ENCODE data around the gene PHACTR1.
"Not testable (repeated sequence)": the region's sequence is repeated elsewhere in the genome, so short reads cannot be mapped to it uniquely, and the experiment has no call there.

The PHACTR1 gene

DNA sequence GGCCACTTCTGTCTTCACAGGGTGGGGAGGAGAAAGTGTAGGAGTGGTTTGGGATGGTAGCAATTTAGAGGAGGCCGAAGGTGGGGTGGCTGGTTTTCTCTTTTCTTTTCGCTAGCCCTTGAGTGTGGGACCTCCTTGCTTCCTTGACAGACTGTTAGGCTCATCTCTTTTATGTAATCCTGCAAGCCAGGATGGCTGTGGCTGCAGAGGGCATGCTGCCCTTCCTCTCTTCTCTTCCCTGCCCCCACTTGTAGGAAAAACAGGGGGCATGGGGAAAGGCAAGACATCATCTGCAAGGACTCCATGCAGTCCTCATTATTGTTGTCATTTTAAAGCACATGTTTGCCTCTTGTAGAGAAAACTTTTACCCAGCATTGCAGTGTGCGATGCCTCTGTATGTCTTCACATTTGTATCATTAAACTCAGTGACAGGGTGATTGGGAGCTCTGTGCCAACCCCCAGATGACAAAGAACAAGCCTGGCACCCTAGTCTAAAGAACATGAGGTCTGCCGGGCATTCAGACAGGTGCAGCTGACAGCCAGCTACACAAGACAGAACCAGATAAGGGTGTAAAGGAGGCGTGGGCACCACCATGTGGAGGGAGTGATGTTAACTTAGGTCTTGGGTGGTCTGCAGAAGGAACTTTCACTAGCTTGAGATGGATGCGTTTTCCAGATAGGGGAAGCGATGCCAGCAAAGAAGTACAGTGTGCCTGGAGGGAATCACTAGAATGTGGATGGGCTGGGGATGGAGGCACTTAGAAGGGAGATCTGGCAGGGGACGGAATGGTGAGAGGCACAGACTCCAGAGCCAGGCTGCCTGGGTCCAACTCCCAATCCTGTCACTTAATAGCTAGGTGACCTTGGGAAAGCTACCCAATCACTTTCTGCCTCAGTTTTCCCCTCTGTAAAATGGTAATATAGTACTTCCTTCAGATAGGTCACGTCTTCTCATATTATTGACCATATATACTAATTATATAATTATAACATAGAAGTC lies 404.2 kb downstream of the PHACTR1 start:
- Histone ChIP-seq H3K27ac (replicated peaks) (no peak overlapping the region), H3K4me3 (replicated peaks; ENCODE audit: insufficient read depth, low read length) (no peak overlapping the region), H3K27me3 (ENCODE audit: insufficient read depth, poor library complexity, severe bottlenecking) (no peaks in the 10 kb centered on the region)
- no peak for DNase-seq (ENCODE audit: low read depth in 1 of 2, low spot score in 1 of 2)
- TF ChIP-seq GABPA (IDR thresholded peaks at IDR 0.05; ENCODE audit: low read depth) (no peak), POLR2AphosphoS5 (IDR thresholded peaks at IDR 0.05; ENCODE audit: low read depth) (no peak), SPI1 (IDR thresholded peaks at IDR 0.05; ENCODE audit: borderline replicate concordance, low read depth) (no peak)
- TF ChIP-seq, protein P1, sequence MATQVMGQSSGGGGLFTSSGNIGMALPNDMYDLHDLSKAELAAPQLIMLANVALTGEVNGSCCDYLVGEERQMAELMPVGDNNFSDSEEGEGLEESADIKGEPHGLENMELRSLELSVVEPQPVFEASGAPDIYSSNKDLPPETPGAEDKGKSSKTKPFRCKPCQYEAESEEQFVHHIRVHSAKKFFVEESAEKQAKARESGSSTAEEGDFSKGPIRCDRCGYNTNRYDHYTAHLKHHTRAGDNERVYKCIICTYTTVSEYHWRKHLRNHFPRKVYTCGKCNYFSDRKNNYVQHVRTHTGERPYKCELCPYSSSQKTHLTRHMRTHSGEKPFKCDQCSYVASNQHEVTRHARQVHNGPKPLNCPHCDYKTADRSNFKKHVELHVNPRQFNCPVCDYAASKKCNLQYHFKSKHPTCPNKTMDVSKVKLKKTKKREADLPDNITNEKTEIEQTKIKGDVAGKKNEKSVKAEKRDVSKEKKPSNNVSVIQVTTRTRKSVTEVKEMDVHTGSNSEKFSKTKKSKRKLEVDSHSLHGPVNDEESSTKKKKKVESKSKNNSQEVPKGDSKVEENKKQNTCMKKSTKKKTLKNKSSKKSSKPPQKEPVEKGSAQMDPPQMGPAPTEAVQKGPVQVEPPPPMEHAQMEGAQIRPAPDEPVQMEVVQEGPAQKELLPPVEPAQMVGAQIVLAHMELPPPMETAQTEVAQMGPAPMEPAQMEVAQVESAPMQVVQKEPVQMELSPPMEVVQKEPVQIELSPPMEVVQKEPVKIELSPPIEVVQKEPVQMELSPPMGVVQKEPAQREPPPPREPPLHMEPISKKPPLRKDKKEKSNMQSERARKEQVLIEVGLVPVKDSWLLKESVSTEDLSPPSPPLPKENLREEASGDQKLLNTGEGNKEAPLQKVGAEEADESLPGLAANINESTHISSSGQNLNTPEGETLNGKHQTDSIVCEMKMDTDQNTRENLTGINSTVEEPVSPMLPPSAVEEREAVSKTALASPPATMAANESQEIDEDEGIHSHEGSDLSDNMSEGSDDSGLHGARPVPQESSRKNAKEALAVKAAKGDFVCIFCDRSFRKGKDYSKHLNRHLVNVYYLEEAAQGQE (IDR thresholded peaks at IDR 0.05; ENCODE audit: insufficient replicate concordance, low read depth): no peak
- TF ChIP-seq, protein P2, sequence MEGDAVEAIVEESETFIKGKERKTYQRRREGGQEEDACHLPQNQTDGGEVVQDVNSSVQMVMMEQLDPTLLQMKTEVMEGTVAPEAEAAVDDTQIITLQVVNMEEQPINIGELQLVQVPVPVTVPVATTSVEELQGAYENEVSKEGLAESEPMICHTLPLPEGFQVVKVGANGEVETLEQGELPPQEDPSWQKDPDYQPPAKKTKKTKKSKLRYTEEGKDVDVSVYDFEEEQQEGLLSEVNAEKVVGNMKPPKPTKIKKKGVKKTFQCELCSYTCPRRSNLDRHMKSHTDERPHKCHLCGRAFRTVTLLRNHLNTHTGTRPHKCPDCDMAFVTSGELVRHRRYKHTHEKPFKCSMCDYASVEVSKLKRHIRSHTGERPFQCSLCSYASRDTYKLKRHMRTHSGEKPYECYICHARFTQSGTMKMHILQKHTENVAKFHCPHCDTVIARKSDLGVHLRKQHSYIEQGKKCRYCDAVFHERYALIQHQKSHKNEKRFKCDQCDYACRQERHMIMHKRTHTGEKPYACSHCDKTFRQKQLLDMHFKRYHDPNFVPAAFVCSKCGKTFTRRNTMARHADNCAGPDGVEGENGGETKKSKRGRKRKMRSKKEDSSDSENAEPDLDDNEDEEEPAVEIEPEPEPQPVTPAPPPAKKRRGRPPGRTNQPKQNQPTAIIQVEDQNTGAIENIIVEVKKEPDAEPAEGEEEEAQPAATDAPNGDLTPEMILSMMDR (IDR thresholded peaks at IDR 0.05; ENCODE audit: insufficient read depth, low read length): no peak

DNA sequence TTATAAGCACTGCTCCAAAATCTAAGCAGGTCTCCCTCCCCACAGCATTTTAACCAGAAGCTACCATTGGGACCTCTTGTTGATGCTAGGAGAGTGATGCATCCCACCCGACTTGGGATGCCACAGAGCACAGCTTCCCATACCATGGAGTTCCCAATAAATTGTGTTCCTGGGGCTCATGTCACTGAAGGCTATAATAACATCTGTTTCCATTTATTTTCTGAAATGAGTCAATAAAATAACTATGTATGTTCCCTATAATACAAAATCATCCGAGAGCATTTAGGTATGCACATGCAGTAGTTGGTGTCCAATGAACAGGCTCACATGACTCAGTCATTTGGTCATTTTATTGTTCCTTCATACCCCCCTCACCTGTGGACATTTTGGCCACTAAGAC lies 407.6 kb downstream of the PHACTR1 start:
- TF ChIP-seq GABPA (IDR thresholded peaks at IDR 0.05; ENCODE audit: low read depth) (no peak), SPI1 (IDR thresholded peaks at IDR 0.05; ENCODE audit: borderline replicate concordance, low read depth) (no peak), POLR2AphosphoS5 (IDR thresholded peaks at IDR 0.05; ENCODE audit: low read depth) (no peak)
- TF ChIP-seq, protein P2 (IDR thresholded peaks at IDR 0.05; ENCODE audit: insufficient read depth, low read length): no peak
- TF ChIP-seq, protein P1 (IDR thresholded peaks at IDR 0.05; ENCODE audit: insufficient replicate concordance, low read depth): no peak
- no peak for DNase-seq (ENCODE audit: low read depth in 1 of 2, low spot score in 1 of 2)
- Histone ChIP-seq H3K4me3 (replicated peaks; ENCODE audit: insufficient read depth, low read length) (no peak overlapping the region), H3K27ac (replicated peaks) (no peak overlapping the region), H3K27me3 (ENCODE audit: insufficient read depth, poor library complexity, severe bottlenecking) (no peaks in the 10 kb centered on the region)

DNA sequence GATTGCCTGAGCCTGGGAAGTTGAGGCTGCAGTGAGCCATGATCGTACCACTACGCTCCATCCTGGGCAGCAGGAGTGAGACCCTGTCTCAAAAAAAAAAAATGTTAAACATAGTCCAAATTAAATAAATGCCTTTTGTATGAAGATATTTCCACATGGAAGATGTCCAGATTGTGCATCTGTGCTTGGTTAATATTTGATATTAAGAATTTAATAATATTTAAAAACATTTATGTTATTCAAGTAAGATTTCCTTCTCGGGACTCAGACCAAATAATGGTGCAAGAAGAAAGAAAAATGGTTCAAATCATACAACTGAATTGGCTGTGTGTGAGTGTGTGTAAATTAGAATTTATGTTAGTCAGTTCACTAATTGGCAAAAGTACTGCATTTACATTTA lies 409.3 kb downstream of the PHACTR1 start:
- no peak overlapping the region for H3K27ac ChIP-seq (replicated peaks)
- H3K4me3 ChIP-seq (replicated peaks; ENCODE audit: insufficient read depth, low read length): no peak overlapping the region
- no peaks in the 10 kb centered on the region for H3K27me3 ChIP-seq (ENCODE audit: insufficient read depth, poor library complexity, severe bottlenecking)
- TF ChIP-seq GABPA (IDR thresholded peaks at IDR 0.05; ENCODE audit: low read depth): no peak
- no peak for DNase-seq (ENCODE audit: low read depth in 1 of 2, low spot score in 1 of 2)

DNA sequence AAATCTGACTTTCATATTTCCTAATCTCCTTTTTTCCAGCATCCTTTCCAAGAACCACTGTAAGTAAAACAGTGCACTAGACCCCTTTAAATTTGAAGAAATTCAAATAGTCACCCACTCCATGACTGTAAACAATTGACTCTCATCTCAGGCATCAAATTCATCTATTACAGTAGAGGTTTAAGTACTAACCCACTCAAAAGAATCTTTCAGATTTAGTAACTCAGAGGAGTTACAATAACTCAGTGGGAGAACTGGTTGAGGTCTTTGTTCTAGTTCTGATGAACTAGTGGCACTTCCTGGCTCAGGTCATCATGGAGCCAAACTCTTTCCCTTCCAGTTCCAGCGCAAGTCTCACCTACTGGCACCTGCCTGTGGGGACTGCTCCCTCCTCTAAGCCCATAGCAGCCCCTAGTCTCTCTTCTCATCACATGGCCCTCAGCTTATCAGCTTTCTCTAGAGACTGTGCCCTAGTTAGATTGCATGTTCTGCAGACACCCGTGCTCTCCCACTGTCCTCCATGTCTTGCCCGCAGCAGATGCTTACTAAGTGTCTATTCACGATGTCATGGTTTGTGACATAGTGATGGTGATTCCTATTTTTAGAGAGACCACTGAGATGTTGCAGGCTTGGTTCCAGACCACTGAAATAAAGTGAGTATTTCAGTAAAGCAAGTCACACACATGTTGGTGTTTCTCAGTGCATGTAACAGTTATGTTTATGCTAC lies 415.5 kb downstream of the PHACTR1 start:
- no peak for TF ChIP-seq POLR2AphosphoS5 (IDR thresholded peaks at IDR 0.05; ENCODE audit: low read depth)
- TF ChIP-seq, protein P1 (IDR thresholded peaks at IDR 0.05; ENCODE audit: insufficient replicate concordance, low read depth): no peak
- TF ChIP-seq, protein P2 (IDR thresholded peaks at IDR 0.05; ENCODE audit: insufficient read depth, low read length): no peak
- Histone ChIP-seq H3K4me3 (replicated peaks; ENCODE audit: insufficient read depth, low read length) (no peak overlapping the region), H3K27ac (replicated peaks) (no peak overlapping the region), H3K27me3 (ENCODE audit: insufficient read depth, poor library complexity, severe bottlenecking) (no peaks in the 10 kb centered on the region)
- DNase-seq (ENCODE audit: low read depth in 1 of 2, low spot score in 1 of 2): no peak

DNA sequence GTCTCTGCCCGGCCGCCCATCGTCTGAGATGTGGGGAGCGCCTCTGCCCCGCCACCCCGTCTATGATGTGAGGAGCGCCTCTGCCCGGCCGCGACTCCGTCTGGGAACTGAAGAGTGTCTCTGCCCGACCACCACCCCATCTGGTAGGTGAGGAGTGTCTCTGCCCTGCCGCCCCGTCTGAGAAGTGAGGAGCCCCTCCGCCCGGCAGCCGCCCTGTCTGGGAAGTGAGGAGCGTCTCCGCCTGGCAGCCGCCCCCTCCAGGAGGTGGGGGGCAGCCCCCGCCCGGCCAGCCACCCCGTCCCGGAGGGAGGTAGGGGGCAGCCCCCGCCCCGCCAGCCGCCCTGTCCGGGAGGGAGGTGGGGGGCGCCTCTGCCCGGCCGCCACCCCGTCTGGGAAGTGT lies 417.3 kb downstream of the PHACTR1 start:
- H3K27ac ChIP-seq (replicated peaks); H3K4me3 ChIP-seq (replicated peaks; ENCODE audit: insufficient read depth, low read length); DNase-seq (ENCODE audit: low read depth in 1 of 2, low spot score in 1 of 2); H3K27me3 ChIP-seq (ENCODE audit: insufficient read depth, poor library complexity, severe bottlenecking): not testable (repeated sequence)
